ENCODE data around the gene DRD2. TPM values are rescaled to one million over a fixed set of nuclear protein-coding genes. Genes with fewer than 3 reads are reported as not detected.

The DRD2 gene
- total RNA-seq, 2 experiments from 2014 or later, result not detected

DNA sequence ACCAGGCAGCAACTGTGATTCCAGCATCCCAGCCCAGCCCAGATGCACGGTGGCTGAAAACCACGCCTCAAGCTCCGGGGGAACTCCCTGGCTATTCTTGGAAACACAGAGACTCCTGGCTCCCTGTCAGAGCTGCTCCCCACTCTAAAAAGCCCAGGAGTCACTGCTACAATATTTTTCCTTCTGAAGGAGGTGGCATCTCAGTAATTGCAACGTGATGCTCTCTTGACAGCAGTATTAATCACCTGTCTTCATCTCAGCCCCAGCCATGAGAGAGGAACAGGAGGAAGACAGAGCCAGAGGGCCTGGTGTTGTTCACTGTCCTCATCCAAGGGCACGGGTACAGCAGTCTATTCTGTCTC, 26.9 kb downstream of the DRD2 start:
- ChIA-PET POLR2A (no interaction called here), CTCF (no interaction called here)

DNA sequence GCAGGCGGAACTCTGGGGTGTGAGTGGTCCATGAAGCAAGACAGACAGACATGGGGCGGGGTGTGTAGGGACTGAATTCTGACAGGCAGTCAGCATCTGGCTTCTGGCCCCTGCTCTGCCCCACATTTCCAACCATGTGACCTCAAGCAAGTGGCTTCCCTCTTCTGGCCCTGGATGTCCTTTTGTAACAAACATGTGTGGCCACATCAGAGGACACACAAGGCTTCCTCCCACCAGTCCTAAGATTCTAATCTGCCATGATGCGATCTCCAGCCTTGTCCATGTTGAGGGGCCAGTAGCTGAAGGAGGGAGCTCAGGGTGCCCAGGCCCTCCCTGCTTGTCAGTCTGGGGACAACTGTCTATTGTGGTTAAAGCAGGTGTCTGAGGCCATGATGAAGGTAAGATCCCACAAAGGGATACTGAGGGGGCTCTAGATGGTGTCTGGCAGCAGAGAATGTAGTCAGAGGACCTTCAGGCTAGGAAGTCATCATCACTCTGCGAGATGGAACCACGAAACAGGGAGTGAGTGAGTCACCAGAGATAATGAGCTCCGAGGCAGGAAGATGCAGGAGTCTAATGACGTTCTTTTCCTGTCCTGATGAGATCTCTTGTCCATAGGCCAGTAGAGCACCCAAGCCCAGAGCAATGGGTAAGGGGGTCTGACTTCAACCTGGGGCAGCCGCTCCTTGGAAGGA, 27.4 kb downstream of the DRD2 start:
- CTCF ChIA-PET, result no interaction called here
- POLR2A ChIA-PET, result no interaction called here

DNA sequence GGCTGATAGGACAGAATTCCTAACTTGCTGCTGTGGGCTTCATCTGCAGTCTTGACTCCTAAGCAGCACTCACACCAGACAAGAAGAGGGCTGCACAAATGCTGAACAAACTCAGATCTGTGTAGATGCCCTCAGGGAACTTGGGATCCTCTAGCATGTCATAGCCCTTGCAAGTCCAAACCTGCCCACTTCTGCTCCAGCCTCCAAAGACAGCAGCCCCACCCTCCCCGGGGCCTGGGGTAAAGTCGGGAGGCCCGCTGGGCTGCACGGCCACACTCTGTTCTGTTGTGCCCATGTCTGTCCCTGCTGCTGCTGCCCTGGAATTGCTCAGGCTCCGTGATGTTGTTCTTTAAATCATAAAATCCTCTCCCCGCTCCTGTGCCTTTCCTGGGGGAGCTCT, 28.3 kb downstream of the DRD2 start:
- POLR2A ChIA-PET, result no interaction called here
- CTCF ChIA-PET, result no interaction called here

DNA sequence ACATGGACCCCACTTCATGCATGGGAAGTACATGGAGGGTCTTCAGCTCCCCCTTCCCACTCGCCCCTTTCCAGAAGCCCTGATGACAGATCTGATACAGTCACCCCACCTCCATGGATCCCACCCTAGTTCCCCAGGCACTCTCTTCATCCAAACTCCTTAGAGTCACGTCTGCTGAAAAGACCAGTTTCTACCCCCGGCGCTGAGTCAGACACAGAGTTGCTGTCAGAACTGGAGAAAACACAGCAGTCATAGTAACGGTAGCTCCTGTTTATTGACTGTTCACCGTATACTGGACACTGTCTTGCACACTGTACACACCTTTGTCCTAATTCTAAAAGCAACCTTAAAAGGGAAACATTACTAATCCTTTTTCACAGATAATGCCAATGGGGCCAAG, 29.1 kb downstream of the DRD2 start:
- ChIA-PET CTCF (no interaction called here), POLR2A (no interaction called here)

DNA sequence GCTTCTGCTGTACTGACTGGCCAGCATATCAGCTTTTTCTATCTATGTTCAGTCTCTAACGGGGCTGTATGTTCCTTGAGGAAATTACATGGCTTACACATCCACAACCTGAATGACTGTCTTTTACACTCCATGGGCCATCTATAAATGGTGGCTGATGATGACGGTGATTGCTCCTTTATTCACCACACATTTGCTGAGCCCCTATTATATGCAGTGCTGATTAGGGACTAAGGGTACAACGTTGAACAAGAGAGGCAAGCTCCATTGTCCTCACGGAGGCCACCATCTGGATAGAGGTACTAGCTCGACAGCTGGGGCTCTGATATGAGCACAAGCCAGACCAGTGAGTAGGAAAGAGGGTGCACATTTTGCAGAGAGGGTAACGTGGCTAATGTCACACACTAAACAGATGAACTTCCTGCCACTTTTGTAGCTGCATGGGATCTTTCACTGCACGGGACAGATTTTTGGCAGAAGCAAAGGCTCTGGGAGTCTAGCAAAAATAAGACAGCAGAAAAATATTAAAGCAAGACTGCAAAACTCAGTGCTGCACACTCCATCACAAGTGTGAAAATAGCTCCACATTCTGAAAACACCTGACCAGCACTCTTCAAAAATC, 30.6 kb downstream of the DRD2 start:
- ChIA-PET CTCF (no interaction called here), POLR2A (no interaction called here)

DNA sequence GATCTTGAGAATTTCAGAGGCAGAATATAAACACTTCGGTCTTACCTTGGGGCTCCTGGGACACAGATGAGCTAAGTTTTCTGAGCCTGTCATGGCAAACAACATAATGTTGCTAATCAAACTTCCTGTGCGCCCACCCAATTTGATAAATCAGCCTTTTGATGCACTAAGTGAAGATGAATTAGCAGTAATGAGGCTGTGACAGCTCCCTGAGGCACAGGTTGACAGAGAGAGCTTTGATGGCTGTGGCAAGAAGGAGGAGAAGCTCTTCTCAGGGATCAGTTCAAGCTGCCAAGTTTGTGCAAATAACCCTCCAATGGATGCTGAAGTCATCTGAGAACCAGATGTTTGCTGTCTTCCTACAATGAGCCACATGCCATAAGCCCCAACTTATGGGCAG, 34.4 kb downstream of the DRD2 start:
- ChIA-PET CTCF (no interaction called here), POLR2A (no interaction called here)

DNA sequence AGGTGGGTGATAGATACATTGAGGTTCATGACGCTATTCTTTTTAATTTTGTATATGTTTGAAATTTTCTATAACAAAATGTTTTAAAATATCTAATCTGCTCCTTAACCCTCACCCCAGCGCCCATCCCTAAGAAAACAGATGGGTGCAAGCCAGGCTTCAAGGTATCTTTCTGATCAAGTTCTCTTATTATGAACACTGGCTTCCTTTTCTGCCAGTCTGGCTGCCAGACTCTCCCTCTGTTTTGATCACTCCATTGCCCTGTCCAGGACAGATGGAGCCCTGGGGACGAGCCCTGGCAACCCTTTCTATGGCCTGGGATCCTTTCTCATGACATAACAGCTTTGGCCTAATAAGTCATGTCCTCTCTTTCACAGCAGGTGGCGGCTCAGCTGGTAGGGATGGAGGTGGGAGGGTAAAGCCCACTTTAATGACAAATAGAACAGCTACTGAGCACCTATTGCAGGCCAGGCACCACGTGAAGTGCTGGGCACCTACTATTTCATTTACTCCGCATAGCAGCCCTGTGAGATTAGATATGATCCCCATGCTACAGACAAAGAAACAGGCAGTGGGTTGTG, 38.4 kb downstream of the DRD2 start:
- ChIA-PET CTCF (no interaction called here), POLR2A (no interaction called here)

DNA sequence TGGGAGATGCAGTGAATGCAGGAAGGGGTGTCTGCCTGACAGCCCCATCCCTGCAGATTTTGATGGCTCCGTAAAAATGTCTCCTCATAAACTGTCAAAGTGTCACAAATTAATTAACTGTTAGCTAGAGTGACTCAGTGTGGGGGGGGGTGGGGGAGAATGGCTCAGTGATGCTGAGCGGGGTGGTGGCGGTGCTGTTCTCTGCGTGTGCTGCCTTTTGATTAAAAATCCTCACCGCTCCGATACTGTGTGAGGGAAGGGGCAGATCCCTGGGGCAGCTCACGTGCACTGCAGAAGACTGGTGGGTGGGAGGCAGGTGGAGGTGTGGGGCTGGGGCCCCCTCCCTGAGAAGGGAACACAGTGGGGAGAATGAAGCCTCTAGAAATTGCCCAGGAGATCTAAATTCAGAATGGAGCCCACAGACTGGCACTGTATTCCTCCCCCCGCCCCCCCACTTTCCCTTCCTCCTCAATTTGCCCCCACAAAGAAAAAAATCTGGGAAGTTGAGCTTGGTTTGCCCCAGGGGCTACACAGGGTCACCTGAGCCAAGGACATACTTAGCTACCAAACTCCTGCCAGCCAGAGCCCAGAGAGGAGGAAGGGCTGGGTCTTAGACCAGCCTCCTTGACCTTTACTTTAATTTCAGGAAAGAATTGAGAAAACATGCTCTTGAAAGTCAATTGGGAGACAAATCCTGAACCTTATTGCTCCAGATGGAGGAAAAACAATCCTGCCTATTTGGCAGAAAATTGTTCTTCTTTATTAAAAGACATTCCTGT, 39.8 kb downstream of the DRD2 start:
- POLR2A ChIA-PET, result no interaction called here
- CTCF ChIA-PET, result no interaction called here

DNA sequence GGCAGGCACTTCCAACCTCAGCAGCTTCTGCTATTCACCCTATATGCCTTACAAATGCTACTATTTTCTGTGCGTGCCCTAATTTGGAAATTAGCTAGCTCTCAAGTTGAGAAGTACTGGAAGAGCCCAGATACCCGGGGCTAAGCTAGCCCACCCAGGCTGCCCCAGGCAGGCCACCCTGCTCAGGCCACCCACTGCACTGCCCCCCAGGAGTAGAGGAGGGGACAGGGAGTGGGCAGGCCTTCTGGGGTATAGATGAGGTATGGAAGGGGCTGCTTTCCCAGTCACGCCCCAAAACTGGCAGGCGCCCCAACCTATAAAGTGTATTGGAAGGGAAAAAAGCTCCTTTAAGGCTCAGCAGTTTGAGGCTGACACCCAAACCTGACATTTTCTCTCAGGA, 43.5 kb downstream of the DRD2 start:
- ChIA-PET POLR2A (no interaction called here), CTCF (no interaction called here)

DNA sequence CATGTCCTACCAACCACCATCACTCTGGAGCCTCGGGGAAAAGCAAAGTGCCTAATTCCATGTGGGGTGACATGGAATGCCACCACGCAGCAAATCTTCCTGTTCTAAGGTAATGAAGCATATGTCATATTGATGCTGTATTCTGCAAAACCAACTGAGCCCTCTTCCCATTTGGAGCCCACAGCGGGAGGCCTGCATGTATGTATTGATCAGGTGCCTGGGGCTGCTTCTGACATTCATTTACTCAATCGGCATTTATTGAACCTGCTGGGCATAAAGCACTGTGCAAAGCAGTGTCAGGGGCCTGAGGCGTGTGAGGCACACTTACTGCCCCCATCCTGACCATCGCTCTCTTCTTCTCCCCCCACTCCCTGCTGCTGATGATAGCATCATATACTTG, 48.5 kb downstream of the DRD2 start:
- POLR2A ChIA-PET, result no interaction called here
- CTCF ChIA-PET, result no interaction called here

DNA sequence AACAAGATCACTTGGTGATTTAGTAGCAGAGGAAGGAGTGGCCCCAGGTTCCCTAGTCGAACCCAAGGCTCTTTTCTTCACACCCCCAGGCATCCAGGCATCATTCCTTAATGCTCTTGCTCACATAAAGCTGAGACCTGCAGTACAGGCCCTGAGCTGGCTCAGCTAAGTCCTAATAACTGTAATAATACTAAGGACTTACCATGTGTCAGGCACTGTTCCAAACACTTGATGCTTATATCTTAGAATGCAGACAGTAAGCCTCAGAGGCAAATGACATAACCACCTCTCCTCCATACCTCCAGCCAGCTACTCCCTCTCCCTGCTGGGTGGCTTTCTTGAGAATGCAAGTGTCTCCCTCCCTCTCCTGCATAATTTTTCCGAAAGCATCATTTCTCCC, 54.4 kb downstream of the DRD2 start:
- ChIA-PET POLR2A (no interaction called here), CTCF (interaction anchor here (0.6 kb wide), 1 partner anchor 635 kb away, joined by 3 read pairs; no protein-coding TSS in a partner anchor)

DNA sequence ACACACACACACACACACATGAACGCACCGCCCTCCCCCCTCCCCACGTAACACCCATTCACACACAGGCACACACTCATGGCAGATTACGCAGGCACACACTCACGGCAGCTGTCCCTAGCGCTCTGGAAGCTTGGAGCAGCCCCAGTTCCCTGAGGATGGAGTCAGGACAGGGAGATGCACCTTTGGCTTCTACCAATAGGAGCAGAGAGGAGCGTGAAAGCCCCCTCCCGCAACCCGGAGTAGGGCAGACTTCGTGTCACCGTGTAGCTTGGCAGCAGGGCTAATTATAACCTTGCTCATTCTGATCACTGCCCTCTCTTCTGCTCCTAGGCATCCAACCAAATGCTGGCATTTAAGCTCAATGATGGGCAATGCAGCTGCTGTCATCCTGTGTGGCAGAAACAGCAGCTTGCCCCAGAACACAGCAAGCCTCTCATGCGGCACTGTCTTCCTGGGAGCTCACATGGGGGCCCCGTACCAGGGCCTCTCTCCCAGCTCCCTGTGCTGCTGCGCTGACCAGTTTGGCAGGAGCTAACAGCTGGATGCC, 55.7 kb downstream of the DRD2 start:
- ChIA-PET CTCF (no interaction called here), POLR2A (no interaction called here)

DNA sequence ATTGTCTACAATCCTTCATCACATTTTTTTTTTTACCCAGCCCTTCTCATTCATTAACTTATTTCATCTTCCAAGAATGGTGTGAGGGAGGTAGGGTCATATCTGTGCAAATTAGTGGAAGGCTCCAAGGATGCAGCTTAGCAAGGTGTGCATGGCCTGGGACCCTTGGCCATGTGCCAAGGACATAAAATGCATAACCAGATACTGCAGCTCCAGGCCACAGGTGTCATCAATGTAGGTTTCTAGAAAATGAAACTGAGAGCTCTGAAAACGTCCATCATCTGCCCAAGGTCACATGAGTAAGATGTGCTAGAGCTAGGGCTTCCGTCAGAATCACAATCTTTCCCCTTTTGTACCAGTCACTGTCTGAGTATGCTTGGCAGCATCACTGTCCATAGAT, 57.8 kb downstream of the DRD2 start:
- POLR2A ChIA-PET, result no interaction called here
- CTCF ChIA-PET, result no interaction called here

DNA sequence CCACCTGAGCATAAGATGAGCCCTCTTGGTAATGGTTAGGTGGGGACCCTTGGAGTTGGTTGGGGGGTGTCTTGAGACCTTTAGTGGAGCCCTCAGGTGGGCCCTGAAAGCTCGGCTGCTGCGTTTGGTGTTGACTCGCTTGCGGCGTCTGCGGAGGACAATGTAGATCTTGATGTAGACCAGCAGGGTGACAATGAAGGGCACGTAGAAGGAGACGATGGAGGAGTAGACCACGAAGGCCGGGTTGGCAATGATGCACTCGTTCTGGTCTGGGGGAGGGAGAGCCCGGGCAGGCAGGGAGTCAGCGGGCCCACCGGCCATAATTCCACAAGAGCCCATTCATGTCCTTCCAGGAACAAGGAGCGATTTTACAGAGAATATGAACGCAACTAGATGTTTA, 59.9 kb downstream of the DRD2 start:
- CTCF ChIA-PET, result no interaction called here
- POLR2A ChIA-PET, result no interaction called here

DNA sequence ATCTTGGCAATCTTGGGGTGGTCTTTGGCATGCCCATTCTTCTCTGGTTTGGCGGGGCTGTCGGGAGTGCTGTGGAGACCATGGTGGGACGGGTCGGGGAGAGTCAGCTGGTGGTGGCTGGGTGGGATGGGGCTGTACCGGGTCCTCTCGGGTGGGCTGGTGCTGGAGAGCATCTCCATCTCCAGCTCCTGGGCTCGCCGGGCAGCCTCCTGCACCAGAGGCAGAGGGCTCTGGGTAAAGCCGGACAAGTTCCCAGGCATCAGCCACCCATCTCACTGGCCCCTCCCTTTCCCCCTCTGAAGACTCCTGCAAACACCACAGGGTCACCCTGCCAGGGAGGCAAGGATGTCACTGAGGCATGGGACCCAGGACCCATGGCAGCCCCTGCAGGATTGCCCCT, 62.5 kb downstream of the DRD2 start:
- ChIA-PET CTCF (no interaction called here), POLR2A (no interaction called here)

DNA sequence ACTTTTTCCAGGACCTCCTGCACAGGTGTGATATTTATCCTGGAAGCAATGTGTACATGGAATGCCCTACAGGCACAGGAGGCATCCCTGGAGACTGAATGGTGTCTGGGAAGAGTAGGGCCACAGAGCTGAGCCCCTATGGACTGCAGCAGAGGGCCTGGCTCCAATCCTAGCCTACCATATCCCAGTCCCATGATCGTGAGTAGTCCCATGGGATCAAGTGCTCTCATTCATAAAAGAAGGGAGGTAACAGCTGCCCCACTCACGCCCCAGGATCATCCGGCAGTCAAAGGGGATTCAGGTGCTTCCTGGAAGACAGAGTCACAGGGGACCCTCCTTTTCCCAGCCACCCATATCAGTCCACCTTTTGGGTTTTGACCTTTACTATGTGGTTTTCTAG, 63.7 kb downstream of the DRD2 start:
- CTCF ChIA-PET, result no interaction called here

DNA sequence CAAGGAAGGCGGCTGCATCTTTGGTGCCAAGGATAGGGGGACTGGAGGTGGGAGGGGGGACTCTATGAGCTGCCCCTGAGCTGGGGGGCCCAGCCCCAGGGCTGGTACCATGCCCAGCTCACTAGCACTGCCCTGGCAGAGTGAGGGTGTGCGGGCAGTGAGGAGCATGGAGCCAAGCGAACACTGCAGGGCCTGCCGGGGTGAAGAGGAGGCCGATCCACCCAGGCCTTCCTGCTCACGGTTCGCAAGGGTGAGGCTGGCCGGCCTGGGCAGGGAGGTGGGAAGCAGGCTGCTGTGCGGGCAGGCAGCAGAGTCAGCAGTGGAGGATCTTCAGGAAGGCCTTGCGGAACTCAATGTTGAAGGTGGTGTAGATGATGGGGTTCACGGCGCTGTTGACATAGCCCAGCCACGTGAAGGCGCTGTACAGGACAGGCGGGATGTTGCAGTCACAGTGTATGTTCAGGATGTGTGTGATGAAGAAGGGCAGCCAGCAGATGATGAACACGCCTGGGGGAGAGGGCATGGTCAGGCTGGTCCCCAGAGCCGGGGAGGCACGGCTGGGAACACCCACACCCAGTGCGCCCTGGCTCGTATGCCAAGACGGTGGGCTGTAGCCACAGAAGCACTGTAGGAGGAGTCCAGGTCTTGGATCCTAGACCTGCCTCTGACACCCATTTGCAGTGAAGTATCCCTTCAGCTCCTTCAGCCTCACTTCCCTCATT, 64.6 kb downstream of the DRD2 start:
- CTCF ChIA-PET, result no interaction called here
- POLR2A ChIA-PET, result no interaction called here

More for the DNA sequence above, 63.7 kb downstream of the DRD2 start:
- POLR2A ChIA-PET, result no interaction called here

DNA sequence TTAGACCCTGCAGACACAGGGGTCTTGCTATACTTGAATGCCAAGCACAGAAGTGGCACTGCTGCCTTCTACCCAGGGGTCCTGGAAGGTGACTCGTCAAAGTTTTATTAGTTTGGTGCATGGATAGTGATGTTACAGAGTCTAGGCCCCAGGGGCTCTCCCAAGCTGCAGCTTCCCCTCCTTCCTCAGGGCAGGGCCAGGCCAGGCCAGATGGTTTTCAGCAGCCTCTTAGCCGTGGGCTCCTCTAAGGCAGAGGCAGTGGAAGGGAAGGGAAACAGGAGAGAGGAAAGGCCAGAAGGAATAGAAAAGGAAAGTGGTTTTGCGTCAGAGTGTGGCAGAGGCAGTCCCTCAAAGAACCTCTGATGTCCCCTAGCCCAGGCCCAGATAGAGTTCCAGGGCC, 65.7 kb downstream of the DRD2 start:
- POLR2A ChIA-PET, result no interaction called here
- CTCF ChIA-PET, result no interaction called here

DNA sequence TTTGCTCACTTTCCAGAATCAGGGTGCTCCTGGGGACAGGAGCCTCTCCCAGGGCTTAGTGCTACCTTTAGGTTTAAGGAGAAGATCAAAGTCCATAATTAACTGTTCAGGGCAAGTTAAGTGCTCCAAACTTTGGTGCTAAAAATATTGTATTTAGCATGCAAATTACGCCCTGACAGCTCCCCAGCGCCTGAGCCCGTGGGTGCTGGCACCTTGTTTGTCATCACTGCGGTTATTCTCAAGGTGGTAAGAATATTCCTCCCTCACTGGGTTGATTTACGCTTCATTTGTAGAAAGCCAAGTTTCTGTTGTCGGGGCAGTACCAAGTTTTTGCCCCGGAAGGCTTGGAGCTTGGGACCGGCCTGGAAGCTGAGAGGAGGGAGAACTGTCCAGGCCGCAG, 66.3 kb downstream of the DRD2 start:
- CTCF ChIA-PET, result no interaction called here
- POLR2A ChIA-PET, result no interaction called here

DNA sequence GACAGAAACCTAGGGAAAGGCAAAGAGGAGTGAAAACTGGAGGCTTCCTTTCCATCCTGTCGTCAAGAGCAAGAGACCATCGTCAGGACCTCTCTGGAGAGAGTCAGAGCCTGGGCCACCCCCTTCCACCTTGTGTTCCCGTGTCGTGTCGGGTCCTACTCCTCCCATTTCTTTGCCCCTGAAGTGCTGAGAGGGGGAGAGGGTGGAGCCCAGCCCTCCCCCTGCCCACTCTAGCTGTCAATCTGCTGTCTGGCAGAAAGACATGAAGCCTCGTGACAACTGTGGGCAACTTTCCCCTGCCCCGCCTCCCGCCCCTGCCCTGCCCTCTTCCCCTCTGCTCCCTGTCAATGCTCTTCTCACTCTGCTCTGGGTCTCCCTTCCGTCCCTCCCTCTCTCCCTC, 67.0 kb downstream of the DRD2 start:
- POLR2A ChIA-PET, result no interaction called here

DNA sequence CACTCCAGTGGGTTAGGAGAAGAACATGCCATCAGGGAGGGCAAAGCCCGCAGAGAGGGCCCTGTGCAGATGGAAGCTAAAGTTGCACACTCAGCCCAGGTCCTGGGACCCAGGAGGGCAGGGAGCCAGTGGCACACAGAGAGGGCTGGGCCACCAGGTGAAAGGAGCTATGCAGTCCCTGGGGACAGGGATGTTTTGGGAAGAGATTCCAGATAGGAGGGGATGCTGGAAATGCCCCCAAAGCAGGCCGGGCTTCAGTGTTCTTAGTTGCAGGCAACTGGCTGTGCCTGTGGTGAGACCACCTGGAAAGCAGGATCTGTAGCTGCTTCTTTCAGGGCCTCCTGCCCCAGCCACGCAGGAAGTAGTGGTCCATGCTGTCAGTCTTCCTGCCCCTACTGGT, 68.0 kb downstream of the DRD2 start:
- POLR2A ChIA-PET, result no interaction called here
- CTCF ChIA-PET, result no interaction called here

More for the DNA sequence above, 67.0 kb downstream of the DRD2 start:
- CTCF ChIA-PET, result no interaction called here
